Neural cell (in vitro differentiated cells): Measurements from ENCODE around the gene NUP62. TPM values are rescaled to one million over a fixed set of nuclear protein-coding genes. Genes with fewer than 3 reads are reported as not detected.

Source experiments
- H2AFZ ChIP-seq: fragments of 200-600, 300-800 bp; sonication (generic), shearing (Covaris generic); 2 replicates; pipeline ENCODE4 v1.6.0; 2014; ENCODE audit warnings: low read depth, mild to moderate bottlenecking, antibody characterized with exemption, low read length, moderate library complexity
- H3F3A ChIP-seq: fragments of 200-600 bp; shearing (Covaris generic); 2 replicates; pipeline ENCODE4 v1.6.1; 2016; ENCODE audit warnings: mild to moderate bottlenecking, moderate library complexity, mixed read lengths, antibody characterized with exemption, low read length; ENCODE audit not compliant: insufficient read depth, poor library complexity, severe bottlenecking
- H3K27ac ChIP-seq: fragments of 200-600, 300-800 bp; sonication (generic), shearing (Covaris generic); 2 replicates; pipeline ENCODE4 v1.5.1; 2014; ENCODE audit warnings: mild to moderate bottlenecking, low read length, moderate library complexity
- H3K27me3 ChIP-seq: fragments of 300-800, 200-600 bp; sonication (generic), shearing (Covaris generic); 2 replicates; pipeline ENCODE4 v1.6.0; 2014; ENCODE audit warnings: mild to moderate bottlenecking, low read depth, low read length, moderate library complexity; ENCODE audit not compliant: insufficient read depth
- H3K36me3 ChIP-seq: fragments of 300-800, 200-600 bp; sonication (generic), shearing (Covaris generic); 2 replicates; pipeline ENCODE4 v1.5.1; 2014; ENCODE audit warnings: mild to moderate bottlenecking, antibody characterized with exemption, low read length, moderate library complexity; ENCODE audit not compliant: insufficient read depth
- H3K4me2 ChIP-seq: fragments of 300-800, 200-600 bp; sonication (generic), shearing (Covaris generic); 2 replicates; pipeline ENCODE4 v1.6.0; 2014; ENCODE audit warnings: mild to moderate bottlenecking, low read length
- H3K4me3 ChIP-seq: fragments of 300-800, 200-600 bp; sonication (generic), shearing (Covaris generic); 2 replicates; pipeline ENCODE4 v1.5.1; 2014; ENCODE audit warnings: mild to moderate bottlenecking, low read length, moderate library complexity
- H3K79me2 ChIP-seq: fragments of 200-600 bp; shearing (Covaris generic); replicated peaks from 2 replicates; pipeline ENCODE4 v1.6.0; 2014; ENCODE audit warnings: mild to moderate bottlenecking, low read length, moderate library complexity; ENCODE audit not compliant: insufficient read depth
- H3K9ac ChIP-seq: fragments of 300-800, 200-600 bp; sonication (generic), shearing (Covaris generic); 2 replicates; pipeline ENCODE4 v1.6.1; 2016; ENCODE audit warnings: mild to moderate bottlenecking, low read length, mixed read lengths
- H3K9me2 ChIP-seq: fragments of 200-600 bp; shearing (Covaris generic); 2 replicates; pipeline ENCODE4 v1.6.1; 2016; ENCODE audit warnings: mild to moderate bottlenecking, low read length, mixed read lengths; ENCODE audit not compliant: insufficient read depth
- H3K9me3 ChIP-seq: fragments of 200-600, 300-800 bp; sonication (generic), shearing (Covaris generic); 2 replicates; pipeline ENCODE4 v1.6.1; 2016; ENCODE audit warnings: mild to moderate bottlenecking, mixed run types, low read length, moderate library complexity, mixed read lengths
- H4K20me1 ChIP-seq: fragments of 200-600 bp; shearing (Covaris generic); 2 replicates; pipeline ENCODE4 v1.6.1; 2016; ENCODE audit warnings: mild to moderate bottlenecking, mixed run types; ENCODE audit not compliant: insufficient read depth
- CTCF ChIP-seq: fragments of 450-650 bp; IDR thresholded peaks from 2 replicates; pipeline ENCODE4 v1.5.1; 2014; ENCODE audit warnings: antibody characterized with exemption, mild to moderate bottlenecking, moderate library complexity; ENCODE audit not compliant: poor library complexity, severe bottlenecking
- EP300 ChIP-seq: fragments of 450-650 bp; conservative IDR thresholded peaks from 2 replicates; pipeline ENCODE4 v1.6.1; 2014; ENCODE audit warnings: antibody characterized with exemption, mild to moderate bottlenecking, moderate library complexity; ENCODE audit not compliant: poor library complexity, severe bottlenecking
- EZH2 ChIP-seq: fragments of 200-600, 300-800 bp; shearing (Covaris generic), sonication (generic); IDR thresholded peaks from 2 replicates; pipeline ENCODE4 v1.6.1; 2014; ENCODE audit warnings: antibody characterized with exemption, low read length, borderline replicate concordance, mild to moderate bottlenecking; ENCODE audit not compliant: insufficient read depth, poor library complexity, severe bottlenecking
- MXI1 ChIP-seq: fragments of 450-650 bp; conservative IDR thresholded peaks from 2 replicates; pipeline ENCODE4 v1.6.1; 2014; ENCODE audit warnings: antibody characterized with exemption, mild to moderate bottlenecking; ENCODE audit not compliant: poor library complexity, severe bottlenecking
- POLR2AphosphoS5 ChIP-seq: IDR thresholded peaks from 2 replicates; pipeline ENCODE4 v1.6.1; 2012
- RAD21 ChIP-seq: fragments of 450-650 bp; conservative IDR thresholded peaks from 2 replicates; pipeline ENCODE4 v1.6.1; 2014; ENCODE audit warnings: antibody characterized with exemption, mild to moderate bottlenecking, moderate library complexity
- REST ChIP-seq: IDR thresholded peaks from 2 replicates; pipeline ENCODE4 v1.6.1; 2012; ENCODE audit warnings: borderline replicate concordance
- SMC3 ChIP-seq: fragments of 450-650 bp; conservative IDR thresholded peaks from 2 replicates; pipeline ENCODE4 v1.6.1; 2014; ENCODE audit warnings: antibody characterized with exemption, mild to moderate bottlenecking, moderate library complexity; ENCODE audit not compliant: poor library complexity
- TAF1 ChIP-seq: IDR thresholded peaks from 2 replicates; pipeline ENCODE4 v1.6.1; 2012; ENCODE audit warnings: low read depth
- polyA plus RNA-seq: library from polyadenylated mRNA; depleted of rRNA; stranded (reverse); fragments of >200 nt; gene quantifications from 2 replicates; pipeline ENCODE4 v1.2.3, GENCODE V29; 2014

The NUP62 gene
- polyA plus RNA-seq, 1 donor from 2014 or later, result 24.9 TPM

- no peaks in the 10 kb centered on the region for H4K20me1 ChIP-seq
- H2AFZ ChIP-seq, result peak overlapping the region; percentile 47
- H3K36me3 ChIP-seq, result no peaks in the 10 kb centered on the region
- no peaks in the 10 kb centered on the region for H3K9me3 ChIP-seq
- H3F3A ChIP-seq, result no peaks in the 10 kb centered on the region
- TF ChIP-seq REST (no peak), CTCF (no peak), MXI1 (no peak), EZH2 (no peak), RAD21 (no peak), EP300 (no peak), POLR2AphosphoS5 (no peak), SMC3 (no peak), TAF1 (no peak)
- no peaks in the 10 kb centered on the region for H3K9me2 ChIP-seq
- H3K4me3 ChIP-seq, result peak overlapping the region; percentile 76
- peaks cover 22% of the 10 kb centered on the region for H3K79me2 ChIP-seq
- no peaks in the 10 kb centered on the region for H3K27me3 ChIP-seq
- H3K9ac ChIP-seq, result peak overlapping the region; percentile 61
- H3K4me2 ChIP-seq, result no peak overlapping the region
- H3K27ac ChIP-seq, result peak overlapping the region; percentile 91
These were observed 60.3 kb downstream of the NUP62 start for GRCh38 chr19:49869009-49869483.

GRCh38 chr19:49866933-49867782, 62.1 kb downstream of the NUP62 start, which contains the start of gene PNKP:
Gene PNKP (minus strand): TSS chr19:49867576. CDS start chr19:49867204, 372 bp downstream.
- TF ChIP-seq EP300, result peak; percentile 60
- TF ChIP-seq REST, result peak; percentile 20
- peak; percentile 98 for TF ChIP-seq MXI1
- TF ChIP-seq SMC3, result no peak
- TF ChIP-seq TAF1, result peak; percentile 59
- peak; percentile 67 for TF ChIP-seq POLR2AphosphoS5
- TF ChIP-seq EZH2, result no peak
- Histone ChIP-seq H3K9me3 (no peaks in the 10 kb centered on the region), H3K27me3 (no peaks in the 10 kb centered on the region), H3K9me2 (no peaks in the 10 kb centered on the region), H3K4me3 (peak within 1 kb of the TSS; percentile 77), H3F3A (no peaks in the 10 kb centered on the region), H3K36me3 (no peaks in the 10 kb centered on the region), H3K27ac (peak within 1 kb of the TSS; percentile 91), H3K79me2 (peaks cover 22% of the 10 kb centered on the region), H3K4me2 (peak within 1 kb of the TSS; percentile 74), H2AFZ (peak within 1 kb of the TSS; percentile 82), H3K9ac (peak within 1 kb of the TSS; percentile 77), H4K20me1 (no peaks in the 10 kb centered on the region)
